Tongue (tissue), 2 donors: ENCODE results near the gene PLPP4. TPM values are rescaled to one million over a fixed set of nuclear protein-coding genes. Genes with fewer than 3 reads are reported as not detected.

Experiments
- DNase-seq: peaks from one replicate; pipeline ENCODE4 v3.0.0-alpha.2; 2015
- total RNA-seq: library from RNA; depleted of rRNA; stranded (reverse); fragments of >200 nt; gene quantifications from one replicate; pipeline ENCODE4 v1.2.3, GENCODE V29; 2014

Gene PLPP4
- total RNA-seq, 1 donor from 2014 or later = not detected

- DNase-seq = no peak
Measured at GRCh38 chr10:120578890-120579289, 121.9 kb downstream of the PLPP4 start.

GRCh38 chr10:120580918-120581895 is 124.2 kb downstream of the PLPP4 start:
- peak; percentile 29 for DNase-seq

- DNase-seq = no peak
Measured at GRCh38 chr10:120582753-120583152, 125.7 kb downstream of the PLPP4 start.

GRCh38 chr10:120583424-120584108 is 126.5 kb downstream of the PLPP4 start:
- DNase-seq = no peak

- DNase-seq = no peak
Measured at GRCh38 chr10:120584786-120585185, 127.8 kb downstream of the PLPP4 start.

GRCh38 chr10:120586471-120586872 is 129.4 kb downstream of the PLPP4 start:
- no peak for DNase-seq

- no peak for DNase-seq
Measured at GRCh38 chr10:120587061-120587460, 130.0 kb downstream of the PLPP4 start.

- no peak for DNase-seq
Measured at GRCh38 chr10:120588311-120588710, 131.3 kb downstream of the PLPP4 start.

- DNase-seq = no peak
Measured at GRCh38 chr10:120593693-120594092, 136.7 kb downstream of the PLPP4 start.

GRCh38 chr10:120597902-120598301 is 140.9 kb downstream of the PLPP4 start:
- DNase-seq = no peak

GRCh38 chr10:120598386-120598785 is 141.4 kb downstream of the PLPP4 start:
- no peak for DNase-seq

GRCh38 chr10:120599200-120599724 is 142.2 kb downstream of the PLPP4 start:
- DNase-seq = no peak

- no peak for DNase-seq
Measured at GRCh38 chr10:120600871-120601649, 144.0 kb downstream of the PLPP4 start.

GRCh38 chr10:120601999-120602398 is 145.0 kb downstream of the PLPP4 start:
- DNase-seq = no peak

GRCh38 chr10:120605410-120605809 is 148.4 kb downstream of the PLPP4 start:
- DNase-seq = no peak

GRCh38 chr10:120606051-120606764 is 149.2 kb downstream of the PLPP4 start:
- DNase-seq = no peak

- no peak for DNase-seq
Measured at GRCh38 chr10:120607016-120607709, 150.1 kb downstream of the PLPP4 start.

- DNase-seq = no peak
Measured at GRCh38 chr10:120607710-120608703, 151.0 kb downstream of the PLPP4 start.

- peak; percentile 17 for DNase-seq
Measured at GRCh38 chr10:120609006-120609405, 152.0 kb downstream of the PLPP4 start.

- DNase-seq = no peak
Measured at GRCh38 chr10:120610791-120611190, 153.8 kb downstream of the PLPP4 start.
